ENCODE data around the gene TMEM271.
"Not testable (repeated sequence)": the region's sequence is repeated elsewhere in the genome, so short reads cannot be mapped to it uniquely, and the experiment has no call there.

Gene TMEM271

DNA sequence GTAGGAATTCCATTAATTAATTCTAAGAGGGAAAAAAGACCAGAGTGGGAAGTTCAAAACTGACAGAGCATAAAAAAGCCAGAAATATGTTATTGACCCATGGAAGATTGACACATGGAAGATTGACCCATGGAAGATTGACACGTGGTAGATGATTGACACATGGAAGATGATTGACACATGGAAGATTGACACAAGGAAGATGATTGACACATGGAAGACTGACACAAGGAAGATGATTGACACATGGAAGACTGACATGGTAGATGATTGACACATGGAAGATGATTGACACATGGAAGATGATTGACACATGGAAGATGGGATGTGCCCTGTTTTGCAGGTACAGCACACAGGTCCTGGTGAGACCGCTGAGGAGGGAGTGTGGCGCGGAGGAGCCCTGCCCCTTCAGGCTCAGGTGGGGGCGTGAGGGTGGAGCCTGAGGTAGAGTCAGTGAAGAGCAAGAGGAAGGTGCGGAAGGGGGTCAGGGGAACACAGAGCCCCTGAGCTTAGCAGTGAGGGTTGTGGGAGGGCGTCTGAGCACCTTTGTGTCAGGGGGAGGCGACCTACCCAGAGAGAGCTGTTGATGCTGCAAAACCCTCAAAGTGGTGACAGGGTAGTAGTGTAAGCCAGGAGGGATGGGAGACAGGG lies 33.4 kb upstream of the TMEM271 start:
- no peak for DNase-seq

- no peak for DNase-seq
Observed at GRCh38 chr4:608236-608635, 32.1 kb upstream of the TMEM271 start.

- no peak for DNase-seq
Observed at GRCh38 chr4:605702-606425, 29.8 kb upstream of the TMEM271 start.

- DNase-seq, result no peak
Observed at GRCh38 chr4:604131-604530, 28.0 kb upstream of the TMEM271 start.

DNA sequence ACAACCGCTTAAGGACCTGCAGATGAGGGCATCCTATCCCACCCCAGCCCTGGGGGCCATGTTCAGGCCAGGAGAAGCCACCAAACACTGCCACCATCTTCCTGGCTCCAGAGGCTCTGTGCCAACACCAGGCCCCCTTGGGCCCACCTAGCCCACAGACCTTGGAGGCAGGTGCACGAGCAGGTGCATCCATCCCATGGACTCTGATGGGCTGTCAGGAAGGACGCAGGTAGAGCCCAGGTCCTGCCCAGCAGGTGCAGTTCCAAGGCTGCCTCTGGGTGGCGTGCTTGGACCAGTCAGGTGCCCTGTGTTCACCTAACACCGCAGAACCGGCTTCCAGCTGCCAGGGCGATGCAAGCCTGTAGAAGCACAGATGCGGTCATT lies 26.5 kb upstream of the TMEM271 start:
- no peak for DNase-seq

GRCh38 chr4:601612-602558 lies 25.8 kb upstream of the TMEM271 start:
- no peak for DNase-seq

DNA sequence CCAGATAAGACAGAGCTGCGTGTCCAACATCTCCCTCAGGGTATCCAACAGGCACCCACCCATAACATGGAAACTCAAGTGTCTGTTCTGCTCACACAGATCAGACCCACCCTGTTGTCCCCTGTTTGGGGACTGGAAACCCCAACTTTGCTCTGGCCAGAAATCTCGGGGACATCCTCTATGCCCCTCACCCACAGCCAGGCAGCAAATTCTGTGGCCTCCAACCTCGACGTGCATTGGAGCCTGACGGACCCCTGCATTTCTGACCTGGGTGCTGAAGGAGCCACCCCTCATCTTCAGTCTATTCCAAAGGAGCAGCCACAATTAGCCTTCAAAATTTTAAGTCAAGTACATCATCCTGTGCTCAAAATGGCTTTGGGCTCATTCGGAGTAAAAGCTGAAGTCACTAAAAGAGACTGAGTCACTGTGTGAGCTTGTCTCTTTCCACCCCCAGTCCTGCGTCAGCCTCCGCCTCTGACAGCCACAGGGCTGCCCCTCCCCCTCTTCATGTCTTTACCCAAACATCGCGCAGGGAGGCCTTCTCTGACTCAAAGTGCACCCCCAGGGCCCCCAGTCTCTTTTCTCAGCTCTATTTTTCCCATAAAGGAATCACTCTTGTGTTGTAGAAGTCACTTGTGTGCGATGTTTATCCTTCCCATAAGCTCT lies 24.9 kb upstream of the TMEM271 start:
- no peak for DNase-seq

DNA sequence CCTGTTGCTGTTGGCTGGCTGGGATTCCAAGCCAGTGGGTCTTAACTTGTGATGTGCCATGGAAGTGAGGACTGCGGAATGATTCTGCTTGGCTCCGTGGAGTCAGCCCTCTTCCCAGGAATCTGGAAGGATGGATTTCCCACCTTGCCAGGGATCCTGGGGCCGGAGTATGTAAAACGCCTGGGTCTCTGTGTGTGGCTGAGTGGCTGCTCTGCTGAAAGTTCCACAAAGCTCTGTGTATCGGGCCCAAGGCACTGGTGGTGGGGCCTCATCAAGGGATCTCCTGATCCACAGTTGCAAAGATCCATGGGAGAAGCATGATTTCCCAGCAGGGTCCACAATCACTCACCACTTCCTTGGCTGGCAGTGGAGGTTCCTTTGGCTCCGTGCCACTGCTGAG lies 24.1 kb upstream of the TMEM271 start:
- no peak for DNase-seq

- no peak for DNase-seq
Observed at GRCh38 chr4:598925-599324, 22.8 kb upstream of the TMEM271 start.

- DNase-seq, result no peak
Observed at GRCh38 chr4:592825-593520, 16.9 kb upstream of the TMEM271 start.

DNA sequence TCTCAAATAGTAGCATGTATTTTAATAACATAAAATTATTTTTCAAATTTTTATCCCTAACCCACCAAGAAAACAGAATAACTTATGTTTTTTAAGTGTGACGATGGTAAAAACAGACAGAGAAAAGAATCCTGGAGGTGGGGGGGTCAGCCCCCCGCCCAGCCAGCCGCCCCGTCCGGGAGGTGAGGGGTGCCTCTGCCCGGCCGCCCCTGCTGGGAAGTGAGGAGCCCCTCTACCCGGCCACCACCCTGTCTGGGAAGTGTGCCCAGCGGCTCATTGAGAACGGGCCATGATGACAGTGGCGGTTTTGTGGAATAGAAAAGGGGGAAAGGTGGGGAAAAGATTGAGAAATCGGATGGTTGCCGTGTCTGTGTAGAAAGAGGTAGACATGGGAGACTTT lies 16.1 kb upstream of the TMEM271 start:
- DNase-seq, result not testable (repeated sequence)

DNA sequence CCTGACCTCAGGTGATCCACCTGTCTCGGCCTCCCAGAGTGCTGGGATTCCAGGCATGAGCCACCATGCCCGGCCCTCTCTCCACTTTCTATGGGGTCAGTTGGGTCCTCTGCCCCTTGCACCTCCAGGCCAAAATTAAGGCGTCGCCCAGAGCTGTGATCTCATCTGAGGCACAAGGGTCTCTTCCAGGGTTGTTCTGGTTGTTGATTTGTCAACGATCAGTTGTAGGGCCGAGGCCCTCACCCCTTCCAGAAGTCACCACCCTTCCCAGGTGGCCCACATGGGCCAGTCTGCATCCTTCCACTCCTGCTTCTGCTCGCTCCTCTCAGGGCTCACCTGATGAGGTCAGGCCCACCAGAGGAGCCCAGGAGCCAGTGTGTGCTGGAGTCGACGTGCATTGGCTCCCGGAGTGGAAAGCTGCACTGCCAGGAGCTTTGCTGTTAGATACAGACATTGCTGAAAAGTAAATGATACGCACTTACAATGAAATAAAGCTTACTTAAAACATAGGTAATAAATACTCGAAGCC lies 14.3 kb upstream of the TMEM271 start:
- no peak for DNase-seq

DNA sequence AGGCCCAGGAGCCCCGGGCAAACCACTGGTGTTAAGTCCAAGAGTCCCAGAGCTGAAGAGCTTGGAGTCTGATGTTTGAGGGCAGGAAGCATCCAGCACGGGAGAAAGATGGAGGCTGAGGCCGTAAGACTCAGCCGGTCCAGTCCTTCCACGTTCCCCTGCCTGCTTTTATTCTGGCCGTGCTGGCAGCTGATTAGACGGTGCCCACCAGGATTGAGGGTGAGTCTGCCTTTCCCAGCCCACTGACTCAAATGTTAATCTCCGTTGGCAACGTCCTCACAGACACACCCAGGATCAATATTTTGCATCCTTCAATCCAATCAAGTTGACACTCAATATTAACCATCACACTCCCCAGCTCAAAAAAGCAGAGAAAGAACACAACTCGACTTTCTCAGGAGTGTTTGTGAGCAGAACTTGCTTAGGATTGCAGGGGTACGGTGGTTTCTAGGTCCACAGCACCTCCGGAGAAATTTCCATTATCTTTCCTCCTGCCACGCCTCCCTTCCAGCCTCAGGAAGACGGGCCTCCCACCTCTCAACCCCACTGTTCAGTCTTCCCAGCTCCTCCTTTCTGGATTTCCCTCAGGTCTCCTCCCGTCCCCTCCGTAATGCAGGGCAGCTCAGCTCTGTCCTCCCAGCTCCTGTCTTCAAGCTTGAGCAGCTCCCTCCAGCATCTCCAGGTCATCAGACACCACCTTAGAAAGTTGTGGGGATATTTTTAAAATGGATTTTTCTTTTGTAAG lies 13.3 kb upstream of the TMEM271 start:
- no peak for DNase-seq

GRCh38 chr4:588351-588849 lies 12.3 kb upstream of the TMEM271 start:
- no peak for DNase-seq

- no peak for DNase-seq
Observed at GRCh38 chr4:587671-588350, 11.7 kb upstream of the TMEM271 start.

- no peak for DNase-seq
Observed at GRCh38 chr4:583820-584219, 7.7 kb upstream of the TMEM271 start.

GRCh38 chr4:581753-582361 lies 5.8 kb upstream of the TMEM271 start:
- DNase-seq, result no peak

DNA sequence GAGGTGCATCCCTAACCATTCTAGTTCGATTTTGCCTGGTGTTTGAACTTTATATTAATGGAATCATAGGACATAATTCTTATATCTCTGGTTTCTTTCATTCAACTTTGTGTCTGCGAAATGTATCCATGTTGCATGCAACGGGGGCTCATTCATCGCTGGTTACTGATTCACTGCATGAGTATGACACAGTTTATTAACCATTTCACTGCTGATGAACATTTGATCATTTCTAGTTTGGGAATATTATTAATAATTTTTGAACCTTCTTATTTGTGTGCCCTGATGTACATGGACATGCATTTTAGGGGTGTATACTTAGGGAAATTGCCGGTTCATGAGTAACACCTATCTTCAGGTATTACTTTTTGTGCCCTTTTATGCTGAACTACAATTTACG lies 5.1 kb upstream of the TMEM271 start:
- DNase-seq, result no peak

DNA sequence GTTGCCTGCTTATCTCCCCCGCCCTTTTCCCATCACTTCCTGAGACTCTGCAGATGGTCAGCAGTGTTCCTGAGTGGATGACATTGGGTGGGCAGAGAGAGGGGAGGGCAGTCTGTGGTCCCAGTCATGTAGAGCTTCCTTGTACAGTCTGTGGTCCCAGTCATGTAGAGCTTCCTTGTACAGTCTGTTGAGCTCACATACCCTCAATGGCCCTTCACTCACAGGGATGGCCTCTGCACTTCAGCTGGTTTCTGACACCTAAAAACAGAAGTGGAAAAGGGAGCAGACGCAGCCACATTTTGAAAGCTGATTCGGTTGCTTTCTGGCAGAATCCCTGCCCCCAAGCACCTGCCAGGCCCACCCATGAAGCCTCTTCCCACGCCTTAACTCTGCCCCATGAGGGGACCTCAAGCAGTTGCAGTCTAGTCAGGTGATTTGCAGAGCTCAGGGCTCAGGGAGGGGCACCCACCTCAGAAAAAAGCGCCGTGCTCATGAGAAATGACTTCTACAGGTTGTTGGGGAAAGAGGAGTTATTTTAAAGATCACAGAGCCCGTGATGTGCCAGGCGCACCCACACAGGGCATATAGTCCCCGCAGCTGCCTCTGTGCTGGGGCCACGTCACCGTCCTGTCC lies 3.6 kb upstream of the TMEM271 start:
- DNase-seq, result no peak
